ENCODE data around the gene CCR6. TPM values are rescaled to one million over a fixed set of nuclear protein-coding genes. Genes with fewer than 3 reads are reported as not detected.

Gene CCR6
- total RNA-seq, 2 experiments from 2014 or later: 3.1 to 5.3 TPM

DNA sequence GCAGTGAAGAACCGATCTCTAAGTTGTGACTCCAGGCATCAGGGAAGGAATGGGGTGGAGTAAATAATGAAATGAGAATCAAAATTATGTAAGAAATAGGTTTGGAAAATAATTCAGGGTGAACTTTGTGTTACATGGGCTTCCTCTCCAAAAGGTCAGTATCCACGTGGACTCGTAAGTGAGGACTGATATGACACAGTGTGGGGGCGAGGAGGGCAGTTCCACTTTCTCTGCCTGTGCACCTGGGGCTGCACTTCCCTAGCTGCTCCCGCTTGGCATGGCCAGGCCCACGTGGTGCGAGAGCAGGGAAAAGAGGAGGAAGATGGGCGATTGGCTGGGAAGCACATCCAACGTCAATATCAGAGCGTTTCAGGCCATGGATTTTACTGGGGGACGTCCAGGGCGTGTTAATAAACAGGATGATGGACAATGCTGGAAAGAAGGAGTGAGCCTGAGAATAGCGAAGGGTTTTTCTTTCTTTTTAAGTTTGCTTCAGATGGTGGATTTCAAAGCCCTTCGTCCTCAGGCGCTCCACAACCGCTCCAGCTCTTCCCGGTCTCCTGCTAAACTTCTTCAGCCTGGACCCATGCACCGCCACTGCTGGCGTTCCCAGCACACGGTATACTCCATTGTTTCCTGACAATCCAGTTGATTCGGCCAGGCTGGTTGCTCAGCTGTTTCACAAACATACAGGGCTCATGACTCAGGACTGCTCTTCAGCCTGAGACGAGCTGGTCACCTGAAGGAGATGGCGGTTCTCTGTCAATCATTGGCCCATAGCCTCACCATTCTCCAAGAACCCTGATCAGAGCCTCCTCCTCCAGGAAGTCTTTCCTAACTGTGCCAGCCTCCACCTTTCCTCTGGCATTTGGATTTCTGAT is 11.8 kb downstream of the CCR6 start:
- ChIA-PET CTCF (interaction anchor here (1.2 kb wide), 1 partner anchor 12 kb away, joined by 3 read pairs; the partner anchor contains the start of gene CCR6), POLR2A (no interaction called here)

DNA sequence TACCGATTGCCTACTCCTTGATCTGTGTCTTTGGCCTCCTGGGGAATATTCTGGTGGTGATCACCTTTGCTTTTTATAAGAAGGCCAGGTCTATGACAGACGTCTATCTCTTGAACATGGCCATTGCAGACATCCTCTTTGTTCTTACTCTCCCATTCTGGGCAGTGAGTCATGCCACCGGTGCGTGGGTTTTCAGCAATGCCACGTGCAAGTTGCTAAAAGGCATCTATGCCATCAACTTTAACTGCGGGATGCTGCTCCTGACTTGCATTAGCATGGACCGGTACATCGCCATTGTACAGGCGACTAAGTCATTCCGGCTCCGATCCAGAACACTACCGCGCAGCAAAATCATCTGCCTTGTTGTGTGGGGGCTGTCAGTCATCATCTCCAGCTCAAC is 13.5 kb downstream of the CCR6 start:
- POLR2A ChIA-PET: no interaction called here
- CTCF ChIA-PET: no interaction called here

DNA sequence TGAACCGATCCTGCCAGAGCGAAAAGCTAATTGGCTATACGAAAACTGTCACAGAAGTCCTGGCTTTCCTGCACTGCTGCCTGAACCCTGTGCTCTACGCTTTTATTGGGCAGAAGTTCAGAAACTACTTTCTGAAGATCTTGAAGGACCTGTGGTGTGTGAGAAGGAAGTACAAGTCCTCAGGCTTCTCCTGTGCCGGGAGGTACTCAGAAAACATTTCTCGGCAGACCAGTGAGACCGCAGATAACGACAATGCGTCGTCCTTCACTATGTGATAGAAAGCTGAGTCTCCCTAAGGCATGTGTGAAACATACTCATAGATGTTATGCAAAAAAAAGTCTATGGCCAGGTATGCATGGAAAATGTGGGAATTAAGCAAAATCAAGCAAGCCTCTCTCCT is 14.2 kb downstream of the CCR6 start:
- ChIA-PET POLR2A (no interaction called here), CTCF (no interaction called here)

- CTCF ChIA-PET: interaction anchor here (0.7 to 1.3 kb wide), 2 partner anchors 14 to 515 kb away, joined by 3 to 4 read pairs; no protein-coding TSS in a partner anchor
- POLR2A ChIA-PET: no interaction called here
Measured at GRCh38 chr6:167137881-167138280, 15.0 kb downstream of the CCR6 start.

- CTCF ChIA-PET: interaction anchor here (0.9 kb wide), 1 partner anchor 20 kb away, joined by 3 read pairs; no protein-coding TSS in a partner anchor
- POLR2A ChIA-PET: no interaction called here
Measured at GRCh38 chr6:167139761-167140160, 16.9 kb downstream of the CCR6 start.

GRCh38 chr6:167140589-167141474 is 17.9 kb downstream of the CCR6 start:
- ChIA-PET POLR2A (no interaction called here), CTCF (interaction anchor here (1.1 to 2.5 kb wide), 7 partner anchors 8 to 355 kb away, joined by 3 to 8 read pairs (median 6); no protein-coding TSS in a partner anchor)

- ChIA-PET POLR2A (no interaction called here), CTCF (interaction anchor here (0.5 to 2.5 kb wide), 12 partner anchors 9 to 356 kb away, joined by 3 to 8 read pairs (median 4); partner anchors contain the start of gene CEP43)
Measured at GRCh38 chr6:167141667-167142432, 19.0 kb downstream of the CCR6 start.

GRCh38 chr6:167142433-167142761 is 19.5 kb downstream of the CCR6 start:
- ChIA-PET CTCF (interaction anchor here (0.5 to 2.5 kb wide), 8 partner anchors 12 to 357 kb away, joined by 3 to 8 read pairs (median 6); partner anchors contain the start of gene CEP43), POLR2A (no interaction called here)

GRCh38 chr6:167143041-167143440 is 20.1 kb downstream of the CCR6 start:
- ChIA-PET POLR2A (no interaction called here), CTCF (interaction anchor here (0.6 to 2.5 kb wide), 2 partner anchors 154 to 208 kb away, joined by 3 to 8 read pairs; no protein-coding TSS in a partner anchor)

GRCh38 chr6:167145461-167145860 is 22.6 kb downstream of the CCR6 start:
- CTCF ChIA-PET: no interaction called here

DNA sequence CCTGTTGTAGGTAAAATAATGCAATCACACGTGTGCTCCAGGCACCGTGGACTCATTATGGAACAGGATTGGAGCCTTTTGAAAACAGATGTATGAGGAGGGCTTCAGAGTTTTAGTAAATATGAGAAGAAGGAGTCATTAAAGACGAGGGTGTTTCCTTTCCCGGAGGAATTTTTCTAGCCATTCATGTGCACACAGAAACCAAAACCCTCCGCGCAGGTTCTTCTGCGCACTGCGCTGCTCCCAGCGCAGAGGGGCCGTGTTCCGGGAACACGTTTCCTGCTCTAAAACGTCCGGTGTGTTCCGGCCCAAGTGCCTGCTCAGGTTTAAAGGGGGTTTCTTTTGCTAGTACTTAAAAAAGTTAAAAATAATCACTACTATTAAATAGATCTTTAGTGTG is 23.2 kb downstream of the CCR6 start:
- ChIA-PET POLR2A (no interaction called here), CTCF (no interaction called here)

More at GRCh38 chr6:167145461-167145860, 22.6 kb downstream of the CCR6 start:
- POLR2A ChIA-PET: no interaction called here

DNA sequence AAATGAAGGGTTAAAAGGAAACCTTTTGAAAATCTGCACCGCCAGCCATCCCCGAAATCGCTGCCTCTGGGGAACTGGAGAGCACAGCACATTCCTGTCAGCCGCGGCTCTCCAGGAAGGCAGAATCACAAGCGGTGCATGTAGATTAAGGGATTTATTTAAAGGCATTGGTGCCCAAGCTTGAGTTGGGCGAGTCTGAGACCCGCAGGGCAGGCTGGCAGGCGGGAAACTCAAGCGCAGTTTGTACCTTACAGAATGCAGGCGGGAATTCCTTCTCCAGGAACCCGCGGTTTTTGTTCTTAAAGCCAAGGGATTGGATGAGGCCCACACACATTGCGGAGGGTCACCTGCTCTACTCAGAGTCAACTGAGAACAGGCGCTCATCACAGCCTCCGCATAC is 24.1 kb downstream of the CCR6 start:
- POLR2A ChIA-PET: no interaction called here
- CTCF ChIA-PET: no interaction called here

DNA sequence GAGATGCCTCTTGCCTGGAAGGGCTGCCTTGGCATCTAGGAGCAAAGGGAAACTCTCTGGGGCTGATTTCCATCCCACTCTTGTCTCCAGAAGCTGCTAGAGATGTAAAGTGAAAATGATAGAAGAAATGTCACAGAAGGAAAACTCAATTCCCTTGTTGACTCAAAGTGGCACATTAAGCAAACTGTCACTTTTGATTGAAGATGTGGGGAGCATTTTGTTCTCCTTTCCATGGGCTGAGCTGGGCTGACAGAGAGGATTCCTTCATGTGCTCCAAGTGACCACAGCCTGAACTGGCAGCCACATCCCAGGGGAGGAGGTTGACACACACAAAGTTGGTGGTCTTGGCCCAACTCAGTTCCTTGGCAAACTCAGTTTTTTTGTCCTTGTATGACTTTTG is 25.1 kb downstream of the CCR6 start:
- CTCF ChIA-PET: interaction anchor here (0.8 kb wide), 1 partner anchor 204 kb away, joined by 3 read pairs; no protein-coding TSS in a partner anchor
- POLR2A ChIA-PET: no interaction called here

GRCh38 chr6:167148997-167149396 is 26.1 kb downstream of the CCR6 start:
- CTCF ChIA-PET: no interaction called here

GRCh38 chr6:167150941-167151549 is 28.1 kb downstream of the CCR6 start:
- ChIA-PET CTCF (no interaction called here), POLR2A (no interaction called here)

More at GRCh38 chr6:167148997-167149396, 26.1 kb downstream of the CCR6 start:
- POLR2A ChIA-PET: no interaction called here

DNA sequence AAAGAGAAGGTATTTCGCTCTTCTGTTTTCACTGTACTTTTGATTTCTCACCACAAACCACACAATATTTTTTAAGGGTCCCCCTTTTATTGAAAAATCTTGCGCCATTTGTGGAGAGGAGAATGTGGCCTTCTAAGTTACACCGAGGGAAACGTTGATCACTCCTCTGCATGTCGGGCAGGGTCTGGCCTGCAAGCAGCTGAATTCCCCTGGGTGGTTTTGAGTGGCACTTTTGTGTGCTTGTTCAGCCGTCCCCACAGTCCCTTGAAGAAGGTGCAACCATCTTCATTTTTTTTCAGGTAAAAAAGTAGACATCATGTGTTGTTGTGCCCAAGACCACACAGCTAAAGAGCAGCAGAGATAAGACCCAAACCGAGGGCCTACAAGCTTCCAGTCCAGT is 28.8 kb downstream of the CCR6 start:
- CTCF ChIA-PET: no interaction called here
- POLR2A ChIA-PET: no interaction called here

DNA sequence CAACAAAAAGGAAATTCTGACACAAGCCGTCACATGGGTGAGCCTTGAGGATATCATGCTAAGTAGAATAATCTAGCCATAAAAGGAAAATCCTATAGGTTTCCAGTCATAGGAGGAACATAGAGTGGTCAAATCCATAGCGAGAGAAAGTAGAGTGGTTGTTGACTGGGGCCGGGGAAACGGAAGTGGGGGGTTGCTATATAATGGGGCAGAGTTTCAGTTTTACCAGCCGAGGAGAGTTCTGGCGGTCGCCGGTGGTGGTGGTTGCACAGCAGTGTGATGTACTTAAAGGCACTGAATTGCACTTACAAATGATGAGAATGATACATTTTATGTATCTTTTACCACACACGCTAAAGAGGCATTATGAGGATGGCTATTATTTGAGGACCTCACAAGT is 30.0 kb downstream of the CCR6 start:
- POLR2A ChIA-PET: interaction anchor here (0.8 to 1.1 kb wide), 2 partner anchors 322 to 526 kb away, joined by 3 to 4 read pairs; partner anchors contain the start of gene RPS6KA2
- CTCF ChIA-PET: interaction anchor here (1.1 kb wide), 1 partner anchor 378 kb away, joined by 3 read pairs; no protein-coding TSS in a partner anchor

GRCh38 chr6:167153521-167153959 is 30.6 kb downstream of the CCR6 start:
- ChIA-PET CTCF (interaction anchor here (1.1 kb wide), 1 partner anchor 378 kb away, joined by 3 read pairs; no protein-coding TSS in a partner anchor), POLR2A (interaction anchor here (0.8 to 1.1 kb wide), 2 partner anchors 323 to 527 kb away, joined by 3 to 4 read pairs; partner anchors contain the start of gene RPS6KA2)

- POLR2A ChIA-PET: no interaction called here
- CTCF ChIA-PET: no interaction called here
Measured at GRCh38 chr6:167154291-167154690, 31.4 kb downstream of the CCR6 start.
